ENCODE measurements around the gene SH3BP2.
A peak's percentile ranks its signal among the peaks of the same experiment; 100 is the strongest.

SH3BP2 gene

DNA sequence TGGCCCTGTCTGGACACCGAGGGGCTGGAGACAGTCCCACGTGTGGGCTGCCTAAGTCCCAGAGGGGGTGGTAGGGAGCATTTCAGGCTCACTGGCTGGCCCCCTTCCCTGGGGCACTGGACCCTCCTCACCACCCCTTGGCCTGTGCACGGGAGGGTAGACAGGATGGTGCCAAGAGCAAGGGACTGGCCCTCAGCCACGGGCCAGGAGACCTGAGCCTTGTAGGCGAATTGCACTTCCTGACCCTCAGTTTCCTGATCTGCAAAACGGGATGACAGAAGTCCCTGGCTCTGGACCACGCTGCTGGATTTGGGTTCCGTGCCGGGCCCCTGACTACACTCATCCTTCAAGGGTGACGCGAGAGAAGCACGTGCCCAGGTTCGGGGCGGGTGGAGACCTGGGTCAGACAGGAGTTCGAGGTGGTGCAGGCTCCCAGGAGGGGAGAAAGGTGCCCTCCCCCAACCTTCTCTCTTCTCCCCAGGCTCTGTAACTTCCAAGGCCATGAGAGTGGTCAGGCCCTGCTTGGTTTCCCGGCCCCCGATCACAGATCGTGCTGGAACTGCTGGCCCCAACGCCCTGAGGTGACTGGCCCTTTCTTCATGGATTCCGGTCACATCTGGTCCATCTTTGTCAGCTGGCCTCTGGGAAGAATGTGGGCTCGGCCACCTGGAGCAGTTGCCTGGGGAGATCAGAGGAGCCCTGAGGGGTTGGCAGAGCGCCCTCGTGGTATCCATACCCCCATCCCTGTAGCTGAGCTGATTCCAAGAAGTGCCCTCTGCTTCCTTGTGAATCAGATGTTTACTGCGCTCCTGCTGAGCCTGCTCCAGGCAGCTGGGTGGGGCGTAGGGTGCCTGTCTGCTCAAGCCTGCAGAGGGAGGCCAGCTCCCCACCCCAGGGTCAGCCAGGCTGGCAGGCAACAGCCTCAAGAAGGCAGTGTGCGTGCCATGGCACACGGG, 3.3 kb downstream of the SH3BP2 start:
- ChIA-PET POLR2A (no interaction called here), CTCF (interaction anchor here (0.6 to 1.6 kb wide), 3 partner anchors 10 to 39 kb away, joined by 3 to 4 read pairs (median 3); no protein-coding TSS in a partner anchor)
- DNase-seq (ENCODE audit: extremely low spot score): no peak
- TF ChIP-seq, protein P1, sequence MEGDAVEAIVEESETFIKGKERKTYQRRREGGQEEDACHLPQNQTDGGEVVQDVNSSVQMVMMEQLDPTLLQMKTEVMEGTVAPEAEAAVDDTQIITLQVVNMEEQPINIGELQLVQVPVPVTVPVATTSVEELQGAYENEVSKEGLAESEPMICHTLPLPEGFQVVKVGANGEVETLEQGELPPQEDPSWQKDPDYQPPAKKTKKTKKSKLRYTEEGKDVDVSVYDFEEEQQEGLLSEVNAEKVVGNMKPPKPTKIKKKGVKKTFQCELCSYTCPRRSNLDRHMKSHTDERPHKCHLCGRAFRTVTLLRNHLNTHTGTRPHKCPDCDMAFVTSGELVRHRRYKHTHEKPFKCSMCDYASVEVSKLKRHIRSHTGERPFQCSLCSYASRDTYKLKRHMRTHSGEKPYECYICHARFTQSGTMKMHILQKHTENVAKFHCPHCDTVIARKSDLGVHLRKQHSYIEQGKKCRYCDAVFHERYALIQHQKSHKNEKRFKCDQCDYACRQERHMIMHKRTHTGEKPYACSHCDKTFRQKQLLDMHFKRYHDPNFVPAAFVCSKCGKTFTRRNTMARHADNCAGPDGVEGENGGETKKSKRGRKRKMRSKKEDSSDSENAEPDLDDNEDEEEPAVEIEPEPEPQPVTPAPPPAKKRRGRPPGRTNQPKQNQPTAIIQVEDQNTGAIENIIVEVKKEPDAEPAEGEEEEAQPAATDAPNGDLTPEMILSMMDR (IDR thresholded peaks at IDR 0.05; ENCODE audit: control extremely low read depth, extremely low read depth, low read depth, missing control alignments): no peak

DNA sequence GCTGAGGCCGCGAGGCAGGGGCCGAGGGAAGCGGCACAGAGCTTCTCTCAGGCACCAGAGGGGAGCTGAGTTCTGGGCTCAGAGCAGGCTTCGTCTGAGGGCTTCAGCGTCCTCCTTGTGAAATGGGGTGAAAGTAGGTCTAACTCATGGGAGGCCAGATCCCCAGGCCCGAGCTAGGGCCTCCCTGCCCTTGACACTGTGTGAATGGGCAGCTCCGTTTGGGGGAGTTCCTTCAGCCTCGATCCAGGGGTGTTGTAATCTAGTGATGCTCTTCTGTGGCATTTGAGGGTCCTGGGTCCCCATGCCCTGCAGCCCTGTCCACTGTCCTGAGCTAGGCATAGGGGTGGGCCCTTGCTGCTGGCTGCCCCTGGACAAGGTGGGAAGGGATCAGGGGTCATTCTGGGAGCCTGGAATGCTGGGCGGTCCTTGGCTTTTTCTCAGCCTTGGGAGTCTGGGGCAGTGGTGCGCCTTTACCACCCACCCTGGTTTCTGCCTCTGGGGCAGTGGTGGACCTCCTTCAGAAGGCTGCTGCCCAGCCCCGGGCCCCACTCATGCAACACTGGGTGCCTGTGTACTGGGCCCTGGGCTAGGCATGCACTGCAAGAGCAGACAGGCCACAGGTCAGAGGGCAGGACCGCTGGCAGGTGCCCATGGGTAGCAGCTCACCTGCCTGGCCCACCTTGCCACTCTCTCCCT, 4.1 kb downstream of the SH3BP2 start:
- TF ChIP-seq, protein P1 (IDR thresholded peaks at IDR 0.05; ENCODE audit: control extremely low read depth, extremely low read depth, low read depth, missing control alignments): no peak
- no peak for DNase-seq (ENCODE audit: extremely low spot score)
- ChIA-PET CTCF (interaction anchor here (0.6 to 1.9 kb wide), 7 partner anchors 11 to 49 kb away, joined by 3 to 7 read pairs (median 4); no protein-coding TSS in a partner anchor), POLR2A (no interaction called here)

DNA sequence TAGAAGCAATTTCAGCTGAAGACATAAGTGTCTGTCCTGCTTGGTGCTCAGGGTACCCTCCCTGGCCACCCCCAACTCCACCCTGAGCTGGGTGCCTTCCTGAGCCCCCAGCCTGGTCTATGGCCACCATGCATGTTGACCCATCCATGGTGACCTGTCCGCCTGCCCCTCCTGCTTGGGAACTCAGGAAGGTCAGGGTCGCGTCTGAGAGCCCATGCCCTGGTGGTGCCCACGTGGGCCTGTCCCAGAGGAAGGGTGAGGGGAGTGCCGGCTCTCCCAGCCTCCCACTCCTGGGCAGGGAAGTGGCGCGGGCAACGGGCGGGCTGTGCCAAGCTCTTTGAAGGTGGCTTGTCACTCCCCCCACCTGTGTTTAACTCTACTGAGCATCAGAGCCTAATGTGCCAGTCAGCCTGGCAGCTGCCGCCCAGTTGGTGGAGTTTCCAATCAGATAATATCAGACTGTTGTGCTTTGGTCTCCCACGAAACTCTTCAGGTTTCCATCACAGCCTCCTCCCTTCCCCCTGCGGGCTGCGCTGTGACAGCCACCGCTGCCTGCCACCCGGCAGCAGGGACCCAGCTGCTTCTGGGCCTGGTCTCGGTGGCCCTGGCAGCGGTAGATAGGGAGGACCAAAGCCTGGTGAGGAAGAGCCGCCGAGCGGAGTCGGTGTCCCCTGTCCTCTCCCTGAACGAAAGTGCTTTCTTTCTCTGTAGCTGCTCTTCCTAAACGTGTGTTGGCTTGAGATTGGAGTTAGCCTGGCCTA, 4.8 kb downstream of the SH3BP2 start:
- TF ChIP-seq, protein P1 (IDR thresholded peaks at IDR 0.05; ENCODE audit: control extremely low read depth, extremely low read depth, low read depth, missing control alignments): no peak
- ChIA-PET CTCF (interaction anchor here (0.8 to 1.9 kb wide), 7 partner anchors 10 to 50 kb away, joined by 3 to 7 read pairs (median 4); no protein-coding TSS in a partner anchor), POLR2A (interaction anchor here (1.3 kb wide), 1 partner anchor 10 kb away, joined by 3 read pairs; no protein-coding TSS in a partner anchor)
- no peak for DNase-seq (ENCODE audit: extremely low spot score)

DNA sequence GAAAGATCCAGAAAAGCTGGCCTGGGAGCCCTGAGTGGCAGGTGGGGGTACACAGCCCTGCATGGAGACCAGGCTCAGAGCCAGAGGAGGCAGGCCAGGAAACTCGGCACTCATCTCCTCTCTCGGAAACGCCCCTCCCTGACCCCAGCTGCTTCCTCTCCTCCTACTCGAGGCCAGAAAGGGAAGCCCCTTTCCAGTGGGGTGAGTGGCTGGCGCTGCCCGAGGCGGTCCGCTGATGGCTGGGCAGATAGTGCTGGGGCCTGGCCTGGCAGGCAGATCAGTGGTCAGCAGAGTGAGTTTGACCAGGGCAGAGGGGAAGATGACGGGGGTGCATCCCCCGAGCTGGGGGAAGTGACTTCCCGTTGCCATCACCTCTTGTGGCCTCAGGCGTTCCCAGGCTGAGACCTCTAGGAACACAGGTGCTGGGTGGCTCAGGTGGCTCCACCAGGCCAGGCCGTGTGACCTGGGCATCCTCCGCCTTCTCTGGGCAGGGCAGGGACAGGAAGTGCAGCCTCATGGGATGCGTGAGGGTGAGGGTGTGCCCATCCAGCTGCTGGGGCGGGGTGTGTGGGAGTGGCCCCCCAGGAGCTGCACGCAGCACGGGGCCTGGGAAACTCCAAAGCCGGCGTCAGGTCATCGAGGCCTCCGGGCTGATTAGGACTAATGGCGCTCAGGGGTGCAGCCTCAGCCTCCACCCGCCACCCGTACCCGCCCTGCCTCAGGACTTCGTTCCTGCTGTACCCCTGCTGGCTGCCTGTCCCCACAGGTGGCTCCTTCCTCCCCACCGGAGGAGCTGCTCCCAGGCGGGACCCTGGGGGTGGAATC, 5.7 kb downstream of the SH3BP2 start:
- POLR2A ChIA-PET: interaction anchor here (1.3 kb wide), 1 partner anchor 11 kb away, joined by 3 read pairs; no protein-coding TSS in a partner anchor
- TF ChIP-seq, protein P1 (IDR thresholded peaks at IDR 0.05; ENCODE audit: control extremely low read depth, extremely low read depth, low read depth, missing control alignments): no peak
- DNase-seq (ENCODE audit: extremely low spot score): peak; percentile 74
- CTCF ChIA-PET: interaction anchor here (1.1 to 3.8 kb wide), 6 partner anchors 11 to 51 kb away, joined by 3 to 15 read pairs (median 4); no protein-coding TSS in a partner anchor

DNA sequence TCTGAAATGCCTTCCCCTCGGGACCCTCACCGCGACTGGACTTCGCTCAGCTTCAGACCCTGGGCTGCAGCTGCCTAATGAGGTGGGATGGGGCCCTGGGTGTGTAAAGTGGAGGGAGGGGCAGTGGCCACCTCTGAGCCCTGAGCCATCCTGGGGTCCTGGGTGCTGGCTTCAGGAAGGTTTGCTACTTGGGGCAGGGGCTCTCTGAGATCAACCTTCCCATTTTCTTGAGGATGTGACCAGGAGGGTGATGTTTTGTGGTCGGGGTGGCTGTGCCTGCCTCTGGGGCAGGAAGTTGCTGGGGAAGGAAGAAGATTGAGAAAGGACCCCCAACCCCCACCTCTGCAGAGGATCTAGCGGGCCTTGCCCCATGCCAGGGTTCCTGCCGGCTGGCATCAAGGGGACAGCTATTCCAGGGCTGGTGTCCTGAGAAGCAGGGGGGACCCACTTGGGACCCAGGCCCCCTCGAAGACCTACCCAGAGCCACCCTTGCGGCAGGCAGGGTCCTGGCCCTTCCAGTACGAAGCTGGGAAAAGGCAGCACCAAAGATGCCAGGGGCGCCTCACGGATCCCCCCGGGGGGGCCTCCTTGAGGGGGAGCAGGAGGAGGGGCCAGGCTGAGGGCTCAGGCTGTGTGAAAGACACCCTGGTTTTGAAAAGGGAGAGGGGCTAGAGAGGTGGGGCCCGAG, 6.5 kb downstream of the SH3BP2 start:
- POLR2A ChIA-PET: interaction anchor here (1.3 kb wide), 1 partner anchor 12 kb away, joined by 3 read pairs; no protein-coding TSS in a partner anchor
- TF ChIP-seq, protein P1 (IDR thresholded peaks at IDR 0.05; ENCODE audit: control extremely low read depth, extremely low read depth, low read depth, missing control alignments): no peak
- CTCF ChIA-PET: interaction anchor here (1.3 to 3.8 kb wide), 3 partner anchors 11 to 40 kb away, joined by 3 to 20 read pairs (median 15); no protein-coding TSS in a partner anchor
- DNase-seq (ENCODE audit: extremely low spot score): no peak
